Mucosa of descending colon (tissue), 3 donors: ENCODE results near the gene ARCN1. TPM values are rescaled to one million over a fixed set of nuclear protein-coding genes. Genes with fewer than 3 reads are reported as not detected.
"Not testable (repeated sequence)": the region's sequence is repeated elsewhere in the genome, so short reads cannot be mapped to it uniquely, and the experiment has no call there.

ENCODE experiments used
- ATAC-seq: fragments of 200-7000 bp; cut with Tn5 transposase; one replicate; pipeline ENCODE4 v1.9.1; 2020; ENCODE audit warnings: mild to moderate bottlenecking, moderate library complexity
- DNase-seq, 3 donors: peaks; one replicate each; pipeline ENCODE4 v3.0.0-alpha.2; 2020
- H3K36me3 ChIP-seq: fragments of 200-600 bp; one replicate; pipeline ENCODE4 v1.8.0; 2021; ENCODE audit warnings: low read depth, mild to moderate bottlenecking
- H3K4me1 ChIP-seq: fragments of 200-600 bp; one replicate; pipeline ENCODE4 v1.8.0; 2021; ENCODE audit warnings: low read depth, mild to moderate bottlenecking
- H3K4me3 ChIP-seq: fragments of 200-600 bp; one replicate; pipeline ENCODE4 v1.8.0; 2021; ENCODE audit warnings: mild to moderate bottlenecking
- H3K9me3 ChIP-seq: fragments of 200-600 bp; one replicate; pipeline ENCODE4 v1.8.0; 2021; ENCODE audit warnings: mild to moderate bottlenecking
- intact Hi-C, 2 donors: fragments of 100-400 bp; cut with DNase I in 1 of 2; cut with micrococcal nuclease in 1 of 2; formaldehyde crosslinking; loops; one replicate each; pipeline versions ENCODE4 v1.11.0 to v1.11.1; 2022; cut with DNase I, micrococcal nuclease
- total RNA-seq, 3 donors: library from RNA; stranded (reverse); fragmentation: NEBNext Ultra II Directional in 2 of 3; extraction: Animal tissue kit (Norgen Biotek cat#: 25700) in 2 of 3; gene quantifications; one replicate each; pipeline versions ENCODE4 v1.2.1 to v1.2.4, GENCODE V29; 2021 to 2023
- TF ChIP-seq, protein P1 (sequence below): fragments of 200-600 bp; IDR thresholded peaks from one replicate; pipeline ENCODE4 v1.8.0; 2022; ENCODE audit warnings: antibody characterized with exemption, mild to moderate bottlenecking
- donor health status: DM: no; HTN: no; CAD: no; lungs with moderate emphysema.
- donor health status: DM: no; HTN: no; CAD: no.
- donor health status: DM: no; HTN: yes; CAD: no.

The ARCN1 gene
- total RNA-seq, 3 donors from 2014 or later, result 126 to 134 (median 130) TPM

DNA sequence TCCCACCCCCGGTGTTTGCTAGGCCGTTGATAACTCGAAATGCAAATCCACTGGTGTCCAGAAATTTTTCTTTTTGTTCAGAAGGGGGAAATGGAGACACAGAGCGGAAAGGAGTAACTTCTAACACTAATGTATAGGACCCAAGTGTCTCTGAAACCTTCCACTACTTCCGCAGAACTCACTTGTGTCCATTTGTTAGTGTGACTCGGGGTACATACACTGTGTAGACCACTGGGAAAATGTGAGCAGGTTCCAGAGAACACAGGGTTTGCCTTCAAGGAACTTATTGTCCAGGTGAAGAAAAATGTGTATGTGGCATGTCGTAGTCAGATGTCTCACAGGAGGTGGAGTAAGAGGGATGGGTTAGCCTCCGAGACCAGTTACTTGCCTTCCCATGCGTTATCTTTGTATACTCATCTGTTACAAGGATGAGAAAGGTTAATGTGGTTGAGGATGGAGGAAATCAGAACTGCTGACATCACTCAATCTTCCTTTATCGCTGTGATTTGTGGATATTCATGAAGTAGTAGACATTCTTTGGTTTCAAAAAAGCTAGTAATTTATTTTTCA, 857 bp downstream of the ARCN1 start:
- Histone ChIP-seq H3K4me3 (peak overlapping the region; percentile 97), H3K9me3 (no peaks in the 10 kb centered on the region), H3K36me3 (no peaks in the 10 kb centered on the region), H3K4me1 (peaks cover 18% of the 10 kb centered on the region)
- intact Hi-C loops, result no loop called here
- TF ChIP-seq, protein P1, sequence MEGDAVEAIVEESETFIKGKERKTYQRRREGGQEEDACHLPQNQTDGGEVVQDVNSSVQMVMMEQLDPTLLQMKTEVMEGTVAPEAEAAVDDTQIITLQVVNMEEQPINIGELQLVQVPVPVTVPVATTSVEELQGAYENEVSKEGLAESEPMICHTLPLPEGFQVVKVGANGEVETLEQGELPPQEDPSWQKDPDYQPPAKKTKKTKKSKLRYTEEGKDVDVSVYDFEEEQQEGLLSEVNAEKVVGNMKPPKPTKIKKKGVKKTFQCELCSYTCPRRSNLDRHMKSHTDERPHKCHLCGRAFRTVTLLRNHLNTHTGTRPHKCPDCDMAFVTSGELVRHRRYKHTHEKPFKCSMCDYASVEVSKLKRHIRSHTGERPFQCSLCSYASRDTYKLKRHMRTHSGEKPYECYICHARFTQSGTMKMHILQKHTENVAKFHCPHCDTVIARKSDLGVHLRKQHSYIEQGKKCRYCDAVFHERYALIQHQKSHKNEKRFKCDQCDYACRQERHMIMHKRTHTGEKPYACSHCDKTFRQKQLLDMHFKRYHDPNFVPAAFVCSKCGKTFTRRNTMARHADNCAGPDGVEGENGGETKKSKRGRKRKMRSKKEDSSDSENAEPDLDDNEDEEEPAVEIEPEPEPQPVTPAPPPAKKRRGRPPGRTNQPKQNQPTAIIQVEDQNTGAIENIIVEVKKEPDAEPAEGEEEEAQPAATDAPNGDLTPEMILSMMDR, result no peak
- ATAC-seq (peak; percentile 55), DNase-seq (peak in 1 of 3 donors; percentile 16)

DNA sequence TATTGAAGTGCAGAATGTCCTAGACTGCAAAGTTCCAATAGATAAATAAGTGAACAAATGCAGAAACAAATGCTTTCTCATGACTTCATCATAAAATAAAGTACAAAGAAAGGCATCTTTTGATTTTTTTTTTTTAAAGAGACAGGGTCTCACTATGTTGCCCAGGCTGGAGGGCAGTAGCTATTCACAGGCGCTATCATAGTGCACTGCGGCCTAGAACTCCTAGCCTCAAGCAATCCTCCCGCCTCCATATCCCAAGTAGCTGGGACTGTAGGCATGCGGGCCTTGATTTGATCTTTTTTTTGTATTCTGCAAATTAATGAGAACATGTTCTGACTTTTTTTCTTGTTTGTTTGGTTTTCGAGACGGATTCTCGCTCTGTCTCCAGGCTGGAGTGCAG, 2.4 kb downstream of the ARCN1 start:
- ATAC-seq, result no peak
- no peaks in the 10 kb centered on the region for H3K36me3 ChIP-seq
- intact Hi-C loops, result no loop called here
- DNase-seq, result no peak
- H3K4me3 ChIP-seq, result no peak overlapping the region
- H3K4me1 ChIP-seq, result peaks cover 18% of the 10 kb centered on the region
- H3K9me3 ChIP-seq, result no peaks in the 10 kb centered on the region
- TF ChIP-seq, protein P1, result no peak

DNA sequence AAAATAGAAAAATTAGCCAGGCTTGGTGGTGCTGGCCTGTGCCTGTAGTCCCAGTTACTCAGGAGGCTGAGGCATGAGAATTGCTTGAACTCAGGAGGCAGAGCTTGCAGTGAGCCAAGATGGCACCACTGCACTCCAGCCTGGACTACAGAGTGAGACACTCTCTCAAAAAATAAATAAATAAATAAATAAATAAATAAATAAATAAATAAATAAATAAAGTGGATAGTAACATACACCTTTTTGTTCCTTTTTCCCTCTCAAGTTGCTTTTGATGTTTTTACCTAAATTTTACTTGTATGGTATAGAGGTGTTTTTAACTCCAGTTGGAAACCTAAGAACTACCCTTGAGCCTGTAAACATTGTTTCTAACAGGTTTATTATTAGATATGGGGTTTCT, 5.8 kb downstream of the ARCN1 start:
- H3K4me3 ChIP-seq, intact Hi-C loops, ATAC-seq, H3K9me3 ChIP-seq, DNase-seq, H3K36me3 ChIP-seq: not testable (repeated sequence)
- peaks cover 18% of the 10 kb centered on the region for H3K4me1 ChIP-seq

DNA sequence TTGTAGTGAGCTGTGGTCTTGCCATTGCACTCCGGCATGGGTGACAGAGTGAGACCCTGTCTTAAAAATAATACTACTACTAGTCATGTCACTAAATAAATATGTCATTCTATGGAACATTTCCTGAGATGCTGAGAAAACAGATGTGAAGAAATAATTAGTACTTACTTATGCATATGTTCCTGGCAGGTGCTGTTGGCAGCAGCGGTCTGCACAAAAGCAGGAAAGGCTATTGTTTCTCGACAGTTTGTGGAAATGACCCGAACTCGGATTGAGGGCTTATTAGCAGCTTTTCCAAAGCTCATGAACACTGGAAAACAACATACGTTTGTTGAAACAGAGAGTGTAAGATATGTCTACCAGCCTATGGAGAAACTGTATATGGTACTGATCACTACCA, 8.8 kb downstream of the ARCN1 start:
- H3K4me1 ChIP-seq, result no peaks in the 10 kb centered on the region
- intact Hi-C loops, result no loop called here
- TF ChIP-seq, protein P1, result no peak
- no peaks in the 10 kb centered on the region for H3K9me3 ChIP-seq
- no peak for ATAC-seq
- no peak for DNase-seq
- H3K36me3 ChIP-seq, result peaks cover 20% of the 10 kb centered on the region
- H3K4me3 ChIP-seq, result no peak overlapping the region

DNA sequence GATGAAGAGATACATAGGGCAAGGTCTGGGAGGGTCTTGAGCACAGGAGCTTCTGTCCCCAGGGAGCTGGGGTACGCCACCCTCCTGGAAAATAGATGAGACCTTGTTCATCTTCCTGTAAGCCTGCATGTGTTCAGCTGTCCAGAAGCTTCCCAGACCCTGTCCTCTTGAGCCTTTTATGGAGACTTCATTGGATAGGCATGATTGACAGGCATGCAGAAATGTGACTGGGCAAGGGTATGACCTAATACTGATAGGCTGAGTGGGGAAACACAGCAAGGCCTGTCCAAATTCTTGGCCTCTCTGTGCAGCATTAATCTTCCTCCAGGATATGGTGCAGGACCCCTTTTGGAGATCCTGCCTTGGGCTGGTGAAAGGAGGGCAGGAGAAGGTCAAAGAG, 15.7 kb downstream of the ARCN1 start:
- TF ChIP-seq, protein P1, result no peak
- Histone ChIP-seq H3K36me3 (peaks cover 43% of the 10 kb centered on the region), H3K9me3 (no peaks in the 10 kb centered on the region), H3K4me3 (no peak overlapping the region), H3K4me1 (no peaks in the 10 kb centered on the region)
- no peak for ATAC-seq
- DNase-seq, result no peak
- intact Hi-C loops, result no loop called here

DNA sequence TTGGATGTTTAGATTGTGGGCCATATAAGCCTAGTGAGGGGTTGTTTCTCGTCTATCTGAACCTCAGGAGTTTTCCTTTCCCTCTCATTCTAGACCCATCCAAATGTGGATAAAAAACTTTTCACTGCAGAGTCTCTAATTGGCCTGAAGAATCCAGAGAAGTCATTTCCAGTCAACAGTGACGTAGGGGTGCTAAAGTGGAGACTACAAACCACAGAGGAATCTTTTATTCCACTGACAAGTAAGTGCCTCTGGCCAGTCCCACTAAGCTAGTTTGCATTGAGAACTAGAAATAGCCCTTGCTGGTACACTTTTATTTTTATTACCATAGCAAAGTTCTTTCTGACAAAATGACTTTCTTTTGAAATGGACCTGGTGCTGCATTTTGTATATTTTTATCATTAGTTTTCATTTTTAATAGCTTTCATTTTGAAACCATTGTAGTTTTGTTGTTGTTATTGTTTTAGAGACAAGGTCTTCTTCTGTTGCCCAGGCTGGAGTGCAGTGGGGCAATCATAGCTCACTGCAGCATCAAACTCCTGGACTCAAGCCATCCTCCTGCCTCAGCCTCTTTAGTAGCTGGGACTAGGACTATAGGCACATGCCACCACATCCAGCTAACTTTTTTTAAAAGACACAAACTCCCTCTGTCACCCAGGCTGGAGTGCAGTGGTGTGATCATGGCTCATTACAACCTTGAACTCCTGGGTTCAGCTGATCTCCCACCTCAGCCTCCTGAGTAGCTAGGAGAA, 20.6 kb downstream of the ARCN1 start:
- DNase-seq (no peak), ATAC-seq (no peak)
- intact Hi-C loops, result no loop called here
- TF ChIP-seq, protein P1, result no peak
- no peak overlapping the region for H3K4me3 ChIP-seq
- H3K36me3 ChIP-seq, result peaks cover 14% of the 10 kb centered on the region
- H3K4me1 ChIP-seq, result no peaks in the 10 kb centered on the region
- H3K9me3 ChIP-seq, result no peaks in the 10 kb centered on the region

DNA sequence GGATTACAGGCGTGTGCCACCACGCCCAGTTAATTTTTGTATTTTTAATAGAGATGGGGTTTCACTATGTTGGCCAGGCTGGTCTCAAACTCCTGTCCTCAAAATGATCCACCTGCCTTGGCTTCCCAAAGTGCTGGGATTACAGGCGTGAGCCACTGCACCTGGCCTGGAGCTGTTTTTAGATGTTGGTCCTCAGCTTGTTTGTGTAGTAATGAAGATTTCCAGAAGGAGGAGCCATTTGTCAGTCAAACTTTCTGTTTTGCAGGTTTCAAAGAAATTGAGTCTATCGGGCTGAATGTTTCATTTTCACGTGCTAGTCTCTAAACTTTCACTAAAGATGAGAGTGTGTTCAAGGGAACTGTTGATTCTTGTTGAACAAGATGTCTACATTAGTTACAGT, 22.8 kb downstream of the ARCN1 start:
- intact Hi-C loops, result not testable (repeated sequence)
- ATAC-seq, result peak; percentile 42

More for the DNA sequence above, 22.8 kb downstream of the ARCN1 start:
- peak in 1 of 3 donors; percentile 25 for DNase-seq
- H3K36me3 ChIP-seq, result peaks cover 12% of the 10 kb centered on the region
- H3K9me3 ChIP-seq, H3K4me1 ChIP-seq, H3K4me3 ChIP-seq: not testable (repeated sequence)
